Activated T-cell treated with anti-CD3 and anti-CD28 coated beads, Interleukin-2, amount 50 U/mL, for 72 hours (primary cell): Measurements from ENCODE around the gene ATP1A2. TPM values are rescaled to one million over a fixed set of nuclear protein-coding genes. Genes with fewer than 3 reads are reported as not detected.

Experiments used
- ATAC-seq, 2 donors: fragments of 150-1000 bp; cut with Tn5 transposase; replicated peaks in 1 of 2; 2 replicates each; pipeline ENCODE4 v1.10.0; 2021; ENCODE audit warnings: moderate library complexity in 2 of 2, mild to moderate bottlenecking in 1 of 2
- DNase-seq, 2 donors: peaks; one replicate each; pipeline ENCODE4 v3.0.0; 2021 to 2022; ENCODE audit warnings: mixed read lengths in 1 of 2
- H3K27ac Mint-ChIP-seq: one replicate; pipeline ENCODE4 v1.8.0; 2022; ENCODE audit warnings: mild to moderate bottlenecking, moderate library complexity, mixed read lengths
- H3K27me3 Mint-ChIP-seq: one replicate; pipeline ENCODE4 v1.8.0; 2022; ENCODE audit warnings: low read depth, mixed read lengths
- H3K36me3 Mint-ChIP-seq, 2 donors: one replicate each; pipeline ENCODE4 v1.8.0; 2022; ENCODE audit warnings: mixed read lengths in 2 of 2, mild to moderate bottlenecking in 1 of 2; ENCODE audit not compliant: insufficient read depth in 2 of 2
- H3K4me1 Mint-ChIP-seq: one replicate; pipeline ENCODE4 v1.8.0; 2022; ENCODE audit warnings: low read depth, mixed read lengths
- H3K4me3 Mint-ChIP-seq, 2 donors: one replicate each; pipeline ENCODE4 v1.8.0; 2022; ENCODE audit warnings: mild to moderate bottlenecking in 2 of 2, mixed read lengths in 2 of 2, moderate library complexity in 2 of 2
- H3K9me3 Mint-ChIP-seq, 2 donors: one replicate each; pipeline ENCODE4 v1.8.0; 2022; ENCODE audit warnings: mixed read lengths in 2 of 2
- total RNA-seq, 2 donors: library from RNA; stranded (reverse); gene quantifications; one replicate each; pipeline ENCODE4 v1.2.3, GENCODE V29; 2022

Gene ATP1A2
- total RNA-seq, 2 donors from 2014 or later, result not detected

DNA sequence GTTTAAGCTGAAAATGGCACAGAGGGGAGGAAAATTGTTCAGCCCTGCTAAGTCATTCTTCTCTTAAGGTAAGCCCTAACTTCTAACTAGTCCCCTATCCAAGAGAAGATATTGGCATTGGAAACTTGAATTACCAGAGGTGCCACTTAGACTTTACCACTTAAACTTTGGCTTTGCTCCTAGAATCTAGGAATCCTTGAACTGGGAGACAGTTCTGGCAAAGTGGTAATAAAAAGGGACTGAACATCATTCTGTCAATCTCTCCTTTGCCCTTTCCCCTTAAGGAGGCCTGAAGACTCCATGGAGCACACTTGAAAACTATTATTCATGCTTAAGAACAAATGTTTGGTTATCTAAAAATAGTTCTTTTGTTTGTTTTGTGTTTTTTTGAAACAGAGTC is 44.3 kb downstream of the ATP1A2 start:
- Mint-ChIP-seq H3K4me3 (no peak overlapping the region), H3K9me3 (no peaks in the 10 kb centered on the region), H3K4me1 (no peaks in the 10 kb centered on the region), H3K27ac (no peak overlapping the region), H3K27me3 (peaks cover 17% of the 10 kb centered on the region), H3K36me3 (no peaks in the 10 kb centered on the region)
- ATAC-seq, result no peak
- no peak for DNase-seq

GRCh38 chr1:160161965-160162705 is 46.6 kb downstream of the ATP1A2 start:
- DNase-seq, result peak in 1 of 2 donors; percentile 4
- Mint-ChIP-seq H3K27ac (no peak overlapping the region), H3K4me1 (peaks cover 18% of the 10 kb centered on the region), H3K9me3 (no peaks in the 10 kb centered on the region), H3K27me3 (peaks cover 17% of the 10 kb centered on the region), H3K36me3 (no peaks in the 10 kb centered on the region), H3K4me3 (no peak overlapping the region)
- ATAC-seq, result peak in 1 of 2 donors; percentile 47

GRCh38 chr1:160162931-160163330 is 47.4 kb downstream of the ATP1A2 start:
- no peaks in the 10 kb centered on the region for H3K9me3 Mint-ChIP-seq
- H3K4me3 Mint-ChIP-seq, result no peak overlapping the region
- no peaks in the 10 kb centered on the region for H3K36me3 Mint-ChIP-seq
- DNase-seq (no peak), ATAC-seq (no peak)
- no peak overlapping the region for H3K27ac Mint-ChIP-seq
- H3K27me3 Mint-ChIP-seq, result peaks cover 17% of the 10 kb centered on the region
- peaks cover 26% of the 10 kb centered on the region for H3K4me1 Mint-ChIP-seq

- Mint-ChIP-seq H3K27me3 (peaks cover 13% of the 10 kb centered on the region), H3K4me3 (no peak overlapping the region), H3K9me3 (no peaks in the 10 kb centered on the region), H3K27ac (no peak overlapping the region), H3K4me1 (peaks cover 32% of the 10 kb centered on the region), H3K36me3 (no peaks in the 10 kb centered on the region)
- DNase-seq (no peak), ATAC-seq (no peak)
These were observed 48.1 kb downstream of the ATP1A2 start for GRCh38 chr1:160163615-160164014.

- no peaks in the 10 kb centered on the region for H3K36me3 Mint-ChIP-seq
- peaks cover 37% of the 10 kb centered on the region for H3K4me1 Mint-ChIP-seq
- peaks cover 11% of the 10 kb centered on the region for H3K27me3 Mint-ChIP-seq
- no peak overlapping the region for H3K4me3 Mint-ChIP-seq
- H3K9me3 Mint-ChIP-seq, result no peaks in the 10 kb centered on the region
- no peak overlapping the region for H3K27ac Mint-ChIP-seq
- DNase-seq (no peak), ATAC-seq (no peak)
These were observed 48.6 kb downstream of the ATP1A2 start for GRCh38 chr1:160164121-160164520.

- Mint-ChIP-seq H3K36me3 (no peaks in the 10 kb centered on the region), H3K27me3 (peaks cover 11% of the 10 kb centered on the region), H3K27ac (no peak overlapping the region), H3K9me3 (no peaks in the 10 kb centered on the region), H3K4me3 (no peak overlapping the region), H3K4me1 (peaks cover 48% of the 10 kb centered on the region)
- DNase-seq (no peak), ATAC-seq (no peak)
These were observed 50.8 kb downstream of the ATP1A2 start for GRCh38 chr1:160166166-160166868.

GRCh38 chr1:160167056-160167455 is 51.5 kb downstream of the ATP1A2 start:
- H3K27ac Mint-ChIP-seq, result no peak overlapping the region
- H3K9me3 Mint-ChIP-seq, result no peaks in the 10 kb centered on the region
- ATAC-seq (peak in 1 of 2 donors; percentile 3), DNase-seq (no peak)
- H3K36me3 Mint-ChIP-seq, result no peaks in the 10 kb centered on the region
- no peak overlapping the region for H3K4me3 Mint-ChIP-seq
- H3K27me3 Mint-ChIP-seq, result peaks cover 14% of the 10 kb centered on the region
- peaks cover 48% of the 10 kb centered on the region for H3K4me1 Mint-ChIP-seq

DNA sequence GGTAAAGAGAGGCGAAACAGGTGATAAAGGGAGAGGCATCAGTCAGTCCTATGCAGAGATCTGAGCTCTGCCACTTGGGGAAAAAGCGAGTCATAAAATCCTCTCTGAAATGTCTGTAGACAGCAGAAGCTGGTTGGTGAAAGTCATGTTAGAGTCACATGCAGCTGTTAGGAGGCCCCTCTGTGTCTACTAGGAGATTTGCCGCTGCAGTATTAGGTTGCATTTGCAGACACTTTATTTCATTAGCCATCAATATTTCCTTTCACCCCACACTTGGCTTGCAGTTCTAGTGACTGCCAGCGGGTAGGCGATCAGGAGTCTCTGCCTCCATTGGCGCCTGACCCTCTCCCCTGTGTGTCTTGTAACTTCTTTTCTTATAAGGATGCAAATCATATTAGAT is 52.0 kb downstream of the ATP1A2 start:
- H3K27ac Mint-ChIP-seq, result no peak overlapping the region
- H3K4me1 Mint-ChIP-seq, result peaks cover 48% of the 10 kb centered on the region
- ATAC-seq (peak; percentile 71 to 77), DNase-seq (peak; percentile 14 to 31)
- H3K36me3 Mint-ChIP-seq, result no peaks in the 10 kb centered on the region
- no peak overlapping the region for H3K4me3 Mint-ChIP-seq
- H3K9me3 Mint-ChIP-seq, result no peaks in the 10 kb centered on the region
- peaks cover 19% of the 10 kb centered on the region for H3K27me3 Mint-ChIP-seq

GRCh38 chr1:160168016-160168415 is 52.5 kb downstream of the ATP1A2 start:
- DNase-seq (no peak), ATAC-seq (no peak)
- Mint-ChIP-seq H3K4me1 (peaks cover 48% of the 10 kb centered on the region), H3K27ac (no peak overlapping the region), H3K4me3 (no peak overlapping the region), H3K9me3 (no peaks in the 10 kb centered on the region), H3K36me3 (no peaks in the 10 kb centered on the region), H3K27me3 (peaks cover 22% of the 10 kb centered on the region)

GRCh38 chr1:160168609-160169369 is 53.2 kb downstream of the ATP1A2 start:
- H3K27ac Mint-ChIP-seq, result no peak overlapping the region
- H3K9me3 Mint-ChIP-seq, result no peaks in the 10 kb centered on the region
- peaks cover 48% of the 10 kb centered on the region for H3K4me1 Mint-ChIP-seq
- no peak for DNase-seq
- H3K36me3 Mint-ChIP-seq, result no peaks in the 10 kb centered on the region
- ATAC-seq, result no peak
- peaks cover 19% of the 10 kb centered on the region for H3K27me3 Mint-ChIP-seq
- no peak overlapping the region for H3K4me3 Mint-ChIP-seq

GRCh38 chr1:160169553-160170399 is 54.2 kb downstream of the ATP1A2 start:
- peak; percentile 57 to 75 for DNase-seq
- Mint-ChIP-seq H3K27me3 (peaks cover 22% of the 10 kb centered on the region), H3K4me1 (peaks cover 48% of the 10 kb centered on the region), H3K27ac (no peak overlapping the region), H3K4me3 (peak overlapping the region; percentile 40), H3K36me3 (no peaks in the 10 kb centered on the region), H3K9me3 (no peaks in the 10 kb centered on the region)
- peak; percentile 87 for ATAC-seq

- Mint-ChIP-seq H3K4me1 (peaks cover 38% of the 10 kb centered on the region), H3K4me3 (no peak overlapping the region), H3K9me3 (no peaks in the 10 kb centered on the region), H3K27ac (no peak overlapping the region), H3K36me3 (no peaks in the 10 kb centered on the region), H3K27me3 (peaks cover 22% of the 10 kb centered on the region)
- ATAC-seq, result no peak
- no peak for DNase-seq
These were observed 55.8 kb downstream of the ATP1A2 start for GRCh38 chr1:160171354-160171753.
